GM18861 (cell line): ENCODE measurements around the gene TSPAN9.

Experiments used
- ATAC-seq: cut with Tn5 transposase; IDR thresholded peaks from one replicate; pipeline ENCODE4 v1.9.1; 2021; ENCODE audit not compliant: unreplicated experiment

Gene TSPAN9

GRCh38 chr12:3243376-3244084 is 166.4 kb downstream of the TSPAN9 start:
- no peak for ATAC-seq

DNA sequence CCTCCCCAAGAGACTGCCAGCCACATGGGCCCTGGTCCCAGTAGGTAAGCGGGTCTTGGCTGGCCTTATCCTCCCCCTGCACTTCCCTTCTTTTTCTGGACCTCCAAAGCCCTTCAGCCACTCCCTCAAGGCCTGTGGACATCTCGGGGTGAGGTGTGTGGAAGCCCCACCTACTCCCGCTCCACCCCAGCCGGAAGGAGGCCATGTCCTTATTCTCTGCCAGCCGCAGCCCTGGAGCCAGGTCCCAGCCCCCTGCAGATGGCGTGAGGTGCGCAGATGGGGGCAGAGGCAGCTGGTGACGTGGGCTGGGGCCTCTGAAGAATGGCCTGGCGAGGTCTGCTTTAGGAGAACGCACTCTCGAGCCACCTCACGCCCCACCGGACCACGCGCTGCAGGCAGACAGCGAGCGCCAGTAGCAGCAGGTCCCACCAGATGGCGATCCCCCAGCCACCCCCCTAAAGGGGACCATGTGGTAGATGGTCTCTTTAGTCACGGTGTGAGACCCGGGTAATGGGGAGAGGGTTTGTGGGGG is 167.1 kb downstream of the TSPAN9 start:
- no peak for ATAC-seq

- ATAC-seq = no peak
Observed at GRCh38 chr12:3246253-3246652, 169.1 kb downstream of the TSPAN9 start.

GRCh38 chr12:3247077-3247476 is 169.9 kb downstream of the TSPAN9 start:
- ATAC-seq = no peak

DNA sequence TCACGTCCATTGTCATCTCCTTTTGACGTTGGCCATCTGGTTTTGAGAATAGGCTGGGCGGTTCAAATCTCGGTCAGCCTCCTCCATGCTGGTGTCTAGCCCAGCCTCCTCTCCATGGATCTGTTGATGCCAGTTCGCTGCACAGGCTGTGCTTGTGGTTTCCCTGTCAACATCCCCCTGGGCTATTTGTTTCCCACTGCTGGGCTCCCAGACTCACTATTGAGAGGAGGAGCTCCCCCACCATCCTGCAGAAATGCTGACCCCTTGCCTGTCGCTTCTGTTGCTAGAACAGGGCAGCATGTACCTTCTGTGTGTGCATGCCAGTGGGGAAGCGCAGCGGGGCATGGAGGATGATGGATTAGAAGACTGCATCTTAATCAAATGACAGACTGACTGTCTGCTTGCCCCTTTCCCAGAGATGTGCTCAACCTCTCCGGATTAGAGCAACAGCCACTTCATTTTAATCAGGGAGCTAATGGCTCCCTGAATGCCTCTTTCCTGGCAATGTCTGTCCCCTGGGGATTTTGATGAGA is 170.5 kb downstream of the TSPAN9 start:
- ATAC-seq = no peak

- ATAC-seq = no peak
Observed at GRCh38 chr12:3249081-3249800, 172.1 kb downstream of the TSPAN9 start.

DNA sequence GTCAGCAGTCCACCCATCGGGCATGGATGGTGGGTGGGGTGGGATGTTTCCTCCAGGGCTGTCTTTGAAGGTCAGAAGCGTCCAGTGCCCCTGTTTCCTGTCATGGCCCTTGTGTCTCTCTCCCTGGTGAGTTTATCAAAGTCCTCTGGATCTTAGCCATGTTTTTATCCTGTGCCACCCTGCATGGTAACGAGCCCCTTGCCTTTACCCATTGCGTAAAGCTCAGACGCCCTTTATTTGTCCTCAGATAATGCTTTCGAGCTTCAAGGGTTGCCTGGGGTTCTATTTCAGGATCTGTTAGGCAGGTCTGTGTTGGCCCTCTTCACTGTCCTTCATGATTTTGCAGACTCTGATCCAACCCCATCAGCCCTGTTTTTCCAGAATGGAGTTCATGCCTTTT is 172.9 kb downstream of the TSPAN9 start:
- no peak for ATAC-seq

DNA sequence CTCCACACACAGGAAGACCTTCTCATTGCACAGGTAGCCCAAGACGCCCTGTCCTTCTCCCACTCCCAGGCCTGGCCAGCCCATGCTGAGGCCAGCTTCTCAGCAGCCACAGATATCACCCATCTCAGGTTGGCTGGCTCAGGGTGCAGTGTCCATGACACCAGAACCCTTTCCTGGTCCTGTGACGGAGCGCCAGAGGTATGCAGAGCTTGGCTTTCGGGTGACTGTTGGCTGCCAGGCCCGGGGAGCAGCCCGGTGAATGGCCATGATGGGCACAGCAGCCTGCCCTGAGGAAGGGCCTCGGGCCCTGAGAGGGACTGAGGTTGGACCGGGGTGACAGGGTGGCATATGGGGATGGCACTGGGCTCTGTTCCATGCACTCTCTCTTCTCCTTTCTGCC is 173.4 kb downstream of the TSPAN9 start:
- no peak for ATAC-seq

- no peak for ATAC-seq
Observed at GRCh38 chr12:3251067-3251466, 173.9 kb downstream of the TSPAN9 start.

- ATAC-seq = no peak
Observed at GRCh38 chr12:3251691-3252090, 174.5 kb downstream of the TSPAN9 start.

DNA sequence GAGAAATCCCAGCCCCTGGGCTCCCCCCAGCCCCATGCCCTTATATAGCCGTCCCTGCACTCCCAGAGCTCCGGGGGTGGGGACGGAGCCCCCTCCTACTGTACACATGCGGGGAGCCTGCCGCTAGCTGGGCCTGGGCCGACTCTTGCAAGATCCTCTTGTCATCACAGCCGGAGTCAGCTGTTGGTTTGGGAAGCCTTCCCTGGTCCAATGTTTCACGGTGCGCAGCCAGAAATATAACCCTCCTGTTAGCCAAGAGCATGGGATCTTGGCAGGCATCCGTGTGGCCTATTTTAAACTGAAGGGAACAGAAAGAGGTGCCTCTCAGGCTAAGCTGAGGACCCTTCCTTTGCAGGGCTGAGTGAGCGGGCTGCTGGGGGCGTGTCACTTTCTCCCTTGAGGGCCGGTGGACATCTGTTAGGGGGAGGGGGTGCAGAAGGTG is 175.3 kb downstream of the TSPAN9 start:
- ATAC-seq = no peak

- ATAC-seq = no peak
Observed at GRCh38 chr12:3253682-3254275, 176.6 kb downstream of the TSPAN9 start.

GRCh38 chr12:3255057-3255456 is 177.9 kb downstream of the TSPAN9 start:
- no peak for ATAC-seq

GRCh38 chr12:3256103-3256631 is 179.0 kb downstream of the TSPAN9 start:
- ATAC-seq = no peak

GRCh38 chr12:3257411-3257810 is 180.2 kb downstream of the TSPAN9 start:
- no peak for ATAC-seq

DNA sequence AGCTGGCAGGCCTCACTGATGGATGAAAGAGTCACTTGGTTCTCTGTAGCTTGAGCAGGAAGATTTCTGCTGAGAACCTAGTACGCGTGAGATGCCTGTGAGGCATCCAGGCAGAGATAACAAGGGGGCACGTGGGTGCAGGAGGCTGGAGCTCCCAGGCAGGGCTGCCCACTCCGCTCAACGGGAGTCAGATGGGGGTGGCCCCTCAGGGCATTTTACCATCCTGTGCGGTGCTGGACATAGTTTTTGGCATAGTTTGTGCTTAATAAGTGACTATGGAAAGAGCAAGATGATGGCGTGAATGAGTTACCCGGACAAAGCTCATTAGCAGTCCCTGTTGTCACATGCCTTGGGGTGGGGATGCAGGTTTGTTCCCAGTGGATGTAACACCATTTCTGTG is 182.8 kb downstream of the TSPAN9 start:
- ATAC-seq = no peak

DNA sequence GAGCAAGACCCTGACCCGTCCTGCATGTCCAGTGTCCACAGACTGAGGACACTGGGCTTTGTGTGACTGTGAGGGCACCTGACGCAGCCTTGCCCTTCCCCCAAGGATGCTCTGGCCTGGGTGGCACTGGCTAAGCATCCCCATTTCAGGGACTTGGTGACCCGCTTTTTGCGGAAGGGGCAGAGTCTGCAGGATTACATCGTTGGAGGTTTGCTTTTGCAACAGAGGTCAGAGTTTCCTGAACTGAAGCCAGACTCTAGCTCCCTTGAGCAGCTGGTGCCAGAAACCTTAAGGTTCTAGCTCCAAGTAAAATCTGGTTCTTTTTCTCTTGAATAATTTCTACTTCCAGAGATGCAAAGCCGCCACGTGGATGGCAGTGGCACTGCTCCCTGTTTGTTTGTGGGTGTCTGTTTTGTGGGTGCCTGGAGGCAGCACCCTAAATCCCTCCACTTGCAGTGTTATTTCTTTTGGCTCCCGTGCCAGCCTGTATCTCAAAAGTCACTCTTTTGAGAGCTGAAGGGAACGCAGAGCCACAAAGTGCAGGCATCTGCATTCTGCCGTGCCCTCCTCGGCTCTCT is 184.7 kb downstream of the TSPAN9 start:
- no peak for ATAC-seq

- ATAC-seq = no peak
Observed at GRCh38 chr12:3262470-3262869, 185.3 kb downstream of the TSPAN9 start.

- ATAC-seq = no peak
Observed at GRCh38 chr12:3263282-3263681, 186.1 kb downstream of the TSPAN9 start.

- no peak for ATAC-seq
Observed at GRCh38 chr12:3263939-3264922, 187.1 kb downstream of the TSPAN9 start.
